Fibroblast of lung (primary cell): ENCODE results near the gene LIPF. TPM values are rescaled to one million over a fixed set of nuclear protein-coding genes. Genes with fewer than 3 reads are reported as not detected.

Source experiments
- DNase-seq, 2 donors: peaks; one replicate each; pipeline versions ENCODE4 v3.0.0 to v3.0.0-alpha.2; 2010; ENCODE audit warnings: low read depth in 2 of 2
- H2AFZ ChIP-seq: 2 replicates; pipeline ENCODE4 v1.5.1; 2012; ENCODE audit warnings: low read length, control low read depth, inconsistent platforms
- H3K27ac ChIP-seq: 2 replicates; pipeline ENCODE4 v1.5.1; 2011; ENCODE audit warnings: low read length, control low read depth; ENCODE audit not compliant: insufficient read depth
- H3K27me3 ChIP-seq: 2 replicates; pipeline ENCODE4 v1.5.1; 2011; ENCODE audit warnings: mild to moderate bottlenecking, low read length; ENCODE audit not compliant: control insufficient read depth, insufficient read depth
- H3K36me3 ChIP-seq: 2 replicates; pipeline ENCODE4 v1.5.1; 2011; ENCODE audit warnings: low read length; ENCODE audit not compliant: control insufficient read depth, insufficient read depth
- H3K4me1 ChIP-seq: 2 replicates; pipeline ENCODE4 v1.5.1; 2011; ENCODE audit warnings: low read length; ENCODE audit not compliant: control insufficient read depth, insufficient read depth; ENCODE audit errors: extremely low read depth
- H3K4me2 ChIP-seq: 2 replicates; pipeline ENCODE4 v1.5.1; 2011; ENCODE audit warnings: low read length, control low read depth; ENCODE audit not compliant: insufficient read depth; ENCODE audit errors: extremely low read depth
- H3K4me3 ChIP-seq, 4 experiments: fragments of 200-600 bp in 1 of 4; sonication (generic) in 1 of 4; replicated peaks in 1 of 4; 2 replicates each; pipeline ENCODE4 v1.5.1; 2011 to 2016; ENCODE audit warnings: low read length in 4 of 4, low read depth in 3 of 4, mild to moderate bottlenecking in 3 of 4, control low read depth in 2 of 4, inconsistent platforms in 1 of 4, mixed read lengths in 1 of 4; ENCODE audit not compliant: insufficient read depth in 1 of 4; ENCODE audit errors: control extremely low read depth in 1 of 4
- H3K79me2 ChIP-seq: 2 replicates; pipeline ENCODE4 v1.5.1; 2012; ENCODE audit warnings: mild to moderate bottlenecking, low read length, inconsistent platforms; ENCODE audit not compliant: control insufficient read depth, insufficient read depth
- H3K9ac ChIP-seq: 2 replicates; pipeline ENCODE4 v1.5.1; 2011; ENCODE audit warnings: mild to moderate bottlenecking, low read length, control low read depth; ENCODE audit not compliant: insufficient read depth
- H3K9me3 ChIP-seq: 2 replicates; pipeline ENCODE4 v1.5.1; 2012; ENCODE audit warnings: low read depth, low read length; ENCODE audit not compliant: control insufficient read depth, insufficient read depth
- H4K20me1 ChIP-seq: 2 replicates; pipeline ENCODE4 v1.5.1; 2011; ENCODE audit warnings: low read length; ENCODE audit not compliant: control insufficient read depth, insufficient read depth; ENCODE audit errors: extremely low read depth
- EZH2 ChIP-seq: IDR thresholded peaks from 2 replicates; pipeline ENCODE4 v1.5.1; 2012; ENCODE audit warnings: low read length, control low read depth, mild to moderate bottlenecking; ENCODE audit errors: missing control alignments
- polyA plus RNA-seq, 2 donors: library from polyadenylated mRNA; depleted of rRNA in 1 of 2; stranded (reverse) in 1 of 2; unstranded in 1 of 2; fragments of >200 nt; gene quantifications; 2 replicates each; pipeline ENCODE4 v1.2.1, GENCODE V29; 2011 to 2012; ENCODE audit warnings: missing spikeins in 1 of 2
- total RNA-seq: library from RNA; depleted of rRNA; stranded (reverse); fragments of >200 nt; gene quantifications from 2 replicates; pipeline ENCODE4 v1.2.1, GENCODE V29; 2014
- TF ChIP-seq, protein P1 (sequence below), 2 donors: IDR thresholded peaks in 1 of 2; conservative IDR thresholded peaks in 1 of 2; 1 replicate in 1 of 2; 2 replicates in 1 of 2; pipeline ENCODE4 v1.5.1; 2011 to 2012; ENCODE audit warnings: low read length in 2 of 2, control low read depth in 1 of 2, inconsistent platforms in 1 of 2, low read depth in 1 of 2, mild to moderate bottlenecking in 1 of 2

The LIPF gene
- total and polyA plus RNA-seq, 2 donors (not counting 1 experiment from before 2014, with no cell fraction given), result 0.05 TPM; not detected in 1

DNA sequence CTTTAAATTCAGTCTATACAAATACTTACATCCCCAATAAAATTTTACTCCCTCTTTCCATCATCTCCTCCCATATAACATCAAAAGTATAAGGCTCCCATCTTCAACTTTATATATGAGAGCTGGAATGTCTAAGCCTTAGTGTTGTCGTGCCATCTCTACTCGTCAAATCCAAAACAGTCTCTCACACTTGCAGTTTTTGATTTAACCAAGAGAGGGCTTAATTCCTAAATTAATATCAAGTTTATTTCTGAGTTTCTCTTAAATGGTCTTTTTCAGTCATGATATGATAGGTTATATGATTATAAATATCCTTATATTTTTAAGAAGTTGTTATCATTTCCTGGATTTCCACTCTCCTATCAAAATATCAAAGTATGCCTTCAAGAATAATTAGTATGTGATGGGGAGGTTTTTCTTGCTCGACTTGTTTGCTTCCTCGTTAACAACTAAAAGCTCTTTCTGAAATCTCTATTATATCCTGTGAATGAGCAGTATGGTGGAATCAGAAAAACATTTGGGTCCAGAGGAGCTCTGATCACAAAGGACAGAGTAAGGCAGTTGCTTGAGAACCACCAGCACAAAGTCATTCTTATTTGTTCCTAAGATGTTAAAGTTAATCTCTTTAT is 29.3 kb downstream of the LIPF start:
- Histone ChIP-seq H3K9ac (no peak overlapping the region), H3K79me2 (no peaks in the 10 kb centered on the region), H3K4me2 (no peak overlapping the region), H3K36me3 (no peaks in the 10 kb centered on the region), H3K9me3 (no peaks in the 10 kb centered on the region), H3K27me3 (no peaks in the 10 kb centered on the region), H2AFZ (no peak overlapping the region), H4K20me1 (no peaks in the 10 kb centered on the region), H3K4me1 (no peaks in the 10 kb centered on the region), H3K27ac (no peak overlapping the region), H3K4me3 (no peak overlapping the region)
- TF ChIP-seq EZH2, result no peak
- TF ChIP-seq, protein P1, sequence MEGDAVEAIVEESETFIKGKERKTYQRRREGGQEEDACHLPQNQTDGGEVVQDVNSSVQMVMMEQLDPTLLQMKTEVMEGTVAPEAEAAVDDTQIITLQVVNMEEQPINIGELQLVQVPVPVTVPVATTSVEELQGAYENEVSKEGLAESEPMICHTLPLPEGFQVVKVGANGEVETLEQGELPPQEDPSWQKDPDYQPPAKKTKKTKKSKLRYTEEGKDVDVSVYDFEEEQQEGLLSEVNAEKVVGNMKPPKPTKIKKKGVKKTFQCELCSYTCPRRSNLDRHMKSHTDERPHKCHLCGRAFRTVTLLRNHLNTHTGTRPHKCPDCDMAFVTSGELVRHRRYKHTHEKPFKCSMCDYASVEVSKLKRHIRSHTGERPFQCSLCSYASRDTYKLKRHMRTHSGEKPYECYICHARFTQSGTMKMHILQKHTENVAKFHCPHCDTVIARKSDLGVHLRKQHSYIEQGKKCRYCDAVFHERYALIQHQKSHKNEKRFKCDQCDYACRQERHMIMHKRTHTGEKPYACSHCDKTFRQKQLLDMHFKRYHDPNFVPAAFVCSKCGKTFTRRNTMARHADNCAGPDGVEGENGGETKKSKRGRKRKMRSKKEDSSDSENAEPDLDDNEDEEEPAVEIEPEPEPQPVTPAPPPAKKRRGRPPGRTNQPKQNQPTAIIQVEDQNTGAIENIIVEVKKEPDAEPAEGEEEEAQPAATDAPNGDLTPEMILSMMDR (conservative IDR thresholded peaks at IDR 0.05 in 1 of 2, IDR thresholded peaks at IDR 0.05 in 1 of 2; ENCODE audit: low read depth in 1 of 2, low read length in 2 of 2), result peak in 1 of 2 donors; percentile 44
- peak; percentile 7 to 34 for DNase-seq

DNA sequence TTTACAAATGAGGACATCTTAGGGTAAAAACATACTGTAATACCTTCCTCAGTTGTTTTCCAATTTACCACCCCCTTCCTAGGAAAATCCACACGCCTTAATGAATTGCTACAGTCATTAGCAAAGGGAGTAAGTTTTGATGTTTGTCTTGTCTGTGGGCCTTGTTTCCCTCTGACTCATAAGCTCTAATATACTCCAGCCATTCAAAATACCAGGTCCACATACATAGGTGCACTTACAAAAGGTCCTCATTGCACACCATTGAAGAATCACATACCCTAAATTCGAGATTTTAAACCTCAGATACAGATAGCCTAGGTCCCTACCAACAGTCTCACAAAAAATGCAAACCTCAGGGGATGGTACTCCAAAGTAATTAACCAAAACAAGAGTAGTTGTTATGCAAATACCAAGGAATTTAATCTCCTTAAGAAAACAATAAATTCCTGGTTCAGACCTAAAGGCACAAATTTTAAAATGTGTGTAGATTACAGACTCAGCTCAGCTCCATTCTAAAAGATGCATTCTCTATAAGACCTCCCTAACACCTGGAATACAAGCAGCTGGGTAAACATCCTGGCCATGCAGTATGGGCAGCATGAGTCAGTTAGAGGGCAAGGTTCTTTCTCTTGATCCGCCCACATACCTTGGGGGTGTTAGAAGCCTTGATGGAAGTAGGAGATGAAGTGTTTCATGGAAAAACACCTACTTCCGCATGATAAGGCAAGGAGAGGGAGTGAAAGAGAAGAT is 38.8 kb downstream of the LIPF start:
- H3K27ac ChIP-seq, result no peak overlapping the region
- no peaks in the 10 kb centered on the region for H3K9me3 ChIP-seq
- H3K4me3 ChIP-seq, result no peak overlapping the region
- H2AFZ ChIP-seq, result no peak overlapping the region
- no peak overlapping the region for H3K9ac ChIP-seq
- H3K79me2 ChIP-seq, result no peaks in the 10 kb centered on the region
- DNase-seq, result peak in 1 of 2 donors; percentile 90
- H3K36me3 ChIP-seq, result no peaks in the 10 kb centered on the region
- H4K20me1 ChIP-seq, result no peaks in the 10 kb centered on the region
- H3K4me2 ChIP-seq, result no peak overlapping the region
- TF ChIP-seq, protein P1 (conservative IDR thresholded peaks at IDR 0.05 in 1 of 2, IDR thresholded peaks at IDR 0.05 in 1 of 2; ENCODE audit: low read depth in 1 of 2, low read length in 2 of 2), result no peak
- no peak for TF ChIP-seq EZH2
- no peaks in the 10 kb centered on the region for H3K27me3 ChIP-seq
- no peaks in the 10 kb centered on the region for H3K4me1 ChIP-seq

DNA sequence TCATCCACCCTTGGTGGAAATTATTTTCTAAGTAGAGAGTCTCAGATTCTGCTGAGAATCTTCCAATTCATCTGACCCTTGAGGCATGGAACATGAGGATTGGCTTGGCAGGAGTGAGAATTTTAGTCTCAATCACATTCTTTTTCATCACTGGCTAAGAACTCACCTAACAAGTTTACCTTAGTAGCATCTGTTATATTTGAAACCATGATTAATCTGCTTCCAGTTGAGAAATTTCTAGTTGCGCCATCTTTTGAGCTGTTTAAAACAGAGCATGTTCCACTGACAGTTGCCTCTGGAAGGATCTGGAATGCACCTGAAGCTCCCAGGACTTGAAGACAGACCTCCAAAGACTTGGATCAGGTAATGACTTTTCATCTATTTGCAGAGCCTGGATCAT is 41.7 kb downstream of the LIPF start, which contains the start of gene LIPK:
Gene LIPK (plus strand): TSS at position 292 of the 400 bp plus-strand sequence. CDS start 18,295 bp downstream, outside the sequence.
- Histone ChIP-seq H3K9me3 (no peaks in the 10 kb centered on the region), H3K27ac (no peak within 1 kb of the TSS), H3K4me2 (no peak within 1 kb of the TSS), H3K4me3 (no peak within 1 kb of the TSS), H2AFZ (no peak within 1 kb of the TSS), H4K20me1 (no peaks in the 10 kb centered on the region), H3K79me2 (no peaks in the 10 kb centered on the region), H3K36me3 (no peaks in the 10 kb centered on the region), H3K27me3 (no peaks in the 10 kb centered on the region), H3K4me1 (no peaks in the 10 kb centered on the region), H3K9ac (no peak within 1 kb of the TSS)
- no peak for DNase-seq
- TF ChIP-seq, protein P1 (conservative IDR thresholded peaks at IDR 0.05 in 1 of 2, IDR thresholded peaks at IDR 0.05 in 1 of 2; ENCODE audit: low read depth in 1 of 2, low read length in 2 of 2), result no peak
- no peak for TF ChIP-seq EZH2
